ENCODE data around the gene AMPH. TPM values are rescaled to one million over a fixed set of nuclear protein-coding genes. Genes with fewer than 3 reads are reported as not detected.

The AMPH gene
- total RNA-seq, 1 donor from 2014 or later: 32.4 TPM

GRCh38 chr7:38462819-38463218 lies 168.4 kb downstream of the AMPH start:
- no peaks in the 10 kb centered on the region for H3K27me3 Mint-ChIP-seq (ENCODE audit: low read depth)
- H3K9me3 Mint-ChIP-seq: peaks cover 11% of the 10 kb centered on the region
- no peaks in the 10 kb centered on the region for H3K4me1 Mint-ChIP-seq
- no peak overlapping the region for H3K27ac Mint-ChIP-seq (ENCODE audit: unreplicated experiment)
- H3K4me3 Mint-ChIP-seq: no peak overlapping the region
- no peak for DNase-seq (ENCODE audit: low read depth, low spot score)
- TF ChIP-seq CTCF (conservative IDR thresholded peaks at IDR 0.05): no peak
- peaks cover 24% of the 10 kb centered on the region for H3K36me3 Mint-ChIP-seq (ENCODE audit: low read depth)

GRCh38 chr7:38461887-38462286 lies 169.3 kb downstream of the AMPH start:
- H3K4me1 Mint-ChIP-seq: no peaks in the 10 kb centered on the region
- peaks cover 12% of the 10 kb centered on the region for H3K9me3 Mint-ChIP-seq
- H3K27ac Mint-ChIP-seq (ENCODE audit: unreplicated experiment): no peak overlapping the region
- TF ChIP-seq CTCF (conservative IDR thresholded peaks at IDR 0.05): no peak
- DNase-seq (ENCODE audit: low read depth, low spot score): no peak
- peaks cover 25% of the 10 kb centered on the region for H3K36me3 Mint-ChIP-seq (ENCODE audit: low read depth)
- H3K27me3 Mint-ChIP-seq (ENCODE audit: low read depth): no peaks in the 10 kb centered on the region
- no peak overlapping the region for H3K4me3 Mint-ChIP-seq

GRCh38 chr7:38453826-38454225 lies 177.3 kb downstream of the AMPH start:
- peaks cover 8% of the 10 kb centered on the region for H3K36me3 Mint-ChIP-seq (ENCODE audit: low read depth)
- no peak for DNase-seq (ENCODE audit: low read depth, low spot score)
- no peak overlapping the region for H3K27ac Mint-ChIP-seq (ENCODE audit: unreplicated experiment)
- H3K9me3 Mint-ChIP-seq: peaks cover 8% of the 10 kb centered on the region
- TF ChIP-seq CTCF (conservative IDR thresholded peaks at IDR 0.05): no peak
- H3K4me1 Mint-ChIP-seq: no peaks in the 10 kb centered on the region
- no peak overlapping the region for H3K4me3 Mint-ChIP-seq
- no peaks in the 10 kb centered on the region for H3K27me3 Mint-ChIP-seq (ENCODE audit: low read depth)

GRCh38 chr7:38453168-38453567 lies 178.0 kb downstream of the AMPH start:
- no peak overlapping the region for H3K27ac Mint-ChIP-seq (ENCODE audit: unreplicated experiment)
- peaks cover 7% of the 10 kb centered on the region for H3K36me3 Mint-ChIP-seq (ENCODE audit: low read depth)
- TF ChIP-seq CTCF (conservative IDR thresholded peaks at IDR 0.05): no peak
- no peak overlapping the region for H3K4me3 Mint-ChIP-seq
- peaks cover 3% of the 10 kb centered on the region for H3K9me3 Mint-ChIP-seq
- DNase-seq (ENCODE audit: low read depth, low spot score): no peak
- H3K27me3 Mint-ChIP-seq (ENCODE audit: low read depth): no peaks in the 10 kb centered on the region
- H3K4me1 Mint-ChIP-seq: no peaks in the 10 kb centered on the region

GRCh38 chr7:38452681-38453108 lies 178.5 kb downstream of the AMPH start:
- Mint-ChIP-seq H3K27ac (ENCODE audit: unreplicated experiment) (no peak overlapping the region), H3K36me3 (ENCODE audit: low read depth) (peaks cover 3% of the 10 kb centered on the region)

More at GRCh38 chr7:38452681-38453108, 178.5 kb downstream of the AMPH start:
- Mint-ChIP-seq H3K4me3 (no peak overlapping the region), H3K27me3 (ENCODE audit: low read depth) (no peaks in the 10 kb centered on the region), H3K4me1 (no peaks in the 10 kb centered on the region), H3K9me3 (peaks cover 3% of the 10 kb centered on the region)
- no peak for DNase-seq (ENCODE audit: low read depth, low spot score)
- TF ChIP-seq CTCF (conservative IDR thresholded peaks at IDR 0.05): no peak

Data from neural crest cell (in vitro differentiated cells).